GM21526 (cell line): ENCODE data around the gene AMDHD2.

Experiments
- ATAC-seq: cut with Tn5 transposase; IDR thresholded peaks from one replicate; pipeline ENCODE4 v1.9.1; 2021; ENCODE audit warnings: moderate library complexity; ENCODE audit not compliant: unreplicated experiment, low FRiP score

Gene AMDHD2

DNA sequence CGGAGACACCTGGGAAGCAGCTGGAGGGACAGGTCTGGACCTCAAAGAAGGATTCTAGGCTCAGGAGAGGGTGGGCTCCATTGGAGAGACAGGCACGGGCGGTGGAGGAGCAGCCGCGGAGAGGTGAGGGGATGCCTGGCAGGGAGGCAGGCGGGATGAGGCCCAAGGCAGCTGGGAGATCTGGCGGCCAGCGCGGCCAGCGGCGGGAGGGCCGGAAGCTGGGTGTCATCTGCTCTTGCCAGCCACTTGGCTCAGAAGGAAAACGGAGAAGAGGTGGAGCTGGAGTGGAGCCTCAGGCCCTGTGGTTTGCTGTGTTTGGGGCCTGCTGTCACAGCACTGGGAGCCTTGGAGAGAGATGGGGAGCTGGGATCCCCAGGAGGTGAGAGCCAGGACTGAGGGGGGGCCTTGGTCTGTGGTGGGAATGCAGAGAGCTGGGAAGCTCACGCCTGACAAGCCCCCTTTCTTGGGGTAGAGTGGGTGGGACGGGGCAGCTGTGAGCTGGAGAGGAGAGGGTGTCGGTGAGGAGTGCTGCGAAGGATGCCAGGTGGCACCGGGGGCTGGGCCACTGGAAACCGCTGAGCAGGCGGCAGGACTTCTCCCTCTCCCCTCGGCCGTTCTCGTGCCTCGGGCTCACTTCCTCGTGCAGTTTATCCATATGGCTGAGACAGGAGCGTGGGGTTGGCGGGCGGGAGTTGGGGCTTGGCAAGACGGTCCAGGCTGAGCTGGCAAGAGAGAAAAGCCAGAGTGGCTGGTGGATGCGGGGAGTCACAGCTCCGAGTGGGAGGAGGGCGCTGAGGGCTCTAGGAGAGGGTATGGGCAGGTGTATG is 37.2 kb upstream of the AMDHD2 start:
- ATAC-seq: no peak

- ATAC-seq: no peak
Observed at GRCh38 chr16:2483939-2484897, 36.0 kb upstream of the AMDHD2 start.

GRCh38 chr16:2484898-2485508 is 35.2 kb upstream of the AMDHD2 start:
- no peak for ATAC-seq

GRCh38 chr16:2485811-2486507 is 34.2 kb upstream of the AMDHD2 start:
- ATAC-seq: no peak

GRCh38 chr16:2486645-2487516 is 33.3 kb upstream of the AMDHD2 start:
- ATAC-seq: no peak

GRCh38 chr16:2487517-2487842 is 32.7 kb upstream of the AMDHD2 start:
- ATAC-seq: no peak

GRCh38 chr16:2487903-2488531 is 32.2 kb upstream of the AMDHD2 start:
- ATAC-seq: no peak

DNA sequence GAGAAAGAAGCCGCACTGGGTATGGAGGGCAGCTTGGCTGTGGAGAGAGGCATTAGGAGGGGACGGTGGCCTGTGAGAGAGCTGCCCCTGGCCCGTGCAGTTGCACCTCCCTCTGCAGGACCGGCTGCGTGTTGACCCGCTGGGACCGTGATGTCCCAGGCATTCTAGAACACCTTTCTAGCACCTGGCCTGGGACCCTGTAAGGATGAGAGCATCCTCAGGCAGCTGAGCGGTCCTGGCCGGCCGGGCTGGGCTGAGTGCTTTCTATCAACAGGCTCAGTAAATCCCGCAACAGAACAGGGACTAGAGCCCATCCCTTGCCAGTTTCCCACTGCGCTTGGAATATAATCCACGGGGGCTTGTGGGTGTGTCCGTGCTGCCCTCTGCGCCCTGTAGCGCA is 30.6 kb upstream of the AMDHD2 start:
- no peak for ATAC-seq

- ATAC-seq: no peak
Observed at GRCh38 chr16:2490190-2491105, 29.7 kb upstream of the AMDHD2 start.

DNA sequence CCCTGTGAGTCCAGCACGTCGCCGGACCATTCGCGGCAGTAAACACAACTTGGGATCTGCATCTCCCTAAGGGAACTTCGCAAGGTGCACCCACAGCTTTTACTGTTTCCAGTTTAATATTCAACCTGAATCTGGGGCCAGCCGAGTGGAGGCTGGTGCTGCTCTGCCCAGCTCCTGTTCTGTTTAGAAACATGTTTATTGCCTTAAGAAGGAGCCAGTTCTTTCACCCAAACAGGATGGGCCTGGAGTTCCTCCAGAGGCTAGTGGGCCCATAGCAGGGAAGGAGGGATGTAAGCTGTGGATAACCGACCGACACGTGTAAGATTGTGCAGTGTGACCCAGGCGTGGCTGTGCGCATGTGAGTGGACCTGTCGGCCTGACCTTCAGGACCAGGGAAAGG is 27.9 kb upstream of the AMDHD2 start:
- no peak for ATAC-seq

- ATAC-seq: no peak
Observed at GRCh38 chr16:2493605-2494004, 26.6 kb upstream of the AMDHD2 start.

GRCh38 chr16:2494616-2495015 is 25.6 kb upstream of the AMDHD2 start:
- no peak for ATAC-seq

- no peak for ATAC-seq
Observed at GRCh38 chr16:2495041-2495440, 25.1 kb upstream of the AMDHD2 start.

DNA sequence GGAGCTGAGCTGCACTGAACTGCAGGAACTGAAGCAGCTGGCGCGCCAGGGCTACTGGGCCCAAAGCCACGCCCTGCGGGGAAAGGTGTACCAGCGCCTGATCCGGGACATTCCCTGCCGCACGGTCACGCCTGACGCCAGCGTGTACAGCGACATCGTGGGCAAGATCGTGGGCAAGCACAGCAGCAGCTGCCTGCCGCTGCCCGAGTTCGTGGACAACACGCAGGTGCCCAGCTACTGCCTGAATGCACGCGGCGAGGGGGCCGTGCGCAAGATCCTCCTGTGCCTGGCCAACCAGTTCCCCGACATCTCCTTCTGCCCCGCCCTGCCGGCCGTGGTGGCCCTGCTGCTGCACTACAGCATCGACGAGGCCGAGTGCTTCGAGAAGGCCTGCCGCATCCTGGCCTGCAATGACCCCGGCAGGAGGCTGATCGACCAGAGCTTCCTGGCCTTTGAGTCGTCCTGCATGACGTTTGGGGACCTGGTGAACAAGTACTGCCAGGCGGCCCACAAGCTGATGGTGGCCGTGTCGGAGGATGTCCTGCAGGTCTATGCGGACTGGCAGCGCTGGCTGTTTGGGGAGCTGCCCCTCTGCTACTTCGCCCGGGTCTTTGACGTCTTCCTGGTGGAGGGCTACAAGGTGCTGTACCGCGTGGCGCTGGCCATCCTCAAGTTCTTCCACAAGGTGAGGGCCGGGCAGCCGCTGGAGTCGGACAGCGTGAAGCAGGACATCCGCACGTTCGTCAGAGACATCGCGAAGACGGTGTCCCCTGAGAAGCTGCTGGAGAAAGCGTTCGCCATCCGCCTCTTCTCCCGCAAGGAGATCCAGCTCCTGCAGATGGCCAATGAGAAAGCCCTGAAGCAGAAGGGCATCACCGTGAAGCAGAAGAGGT is 23.7 kb upstream of the AMDHD2 start:
- ATAC-seq: no peak

GRCh38 chr16:2497116-2497630 is 23.0 kb upstream of the AMDHD2 start:
- no peak for ATAC-seq

DNA sequence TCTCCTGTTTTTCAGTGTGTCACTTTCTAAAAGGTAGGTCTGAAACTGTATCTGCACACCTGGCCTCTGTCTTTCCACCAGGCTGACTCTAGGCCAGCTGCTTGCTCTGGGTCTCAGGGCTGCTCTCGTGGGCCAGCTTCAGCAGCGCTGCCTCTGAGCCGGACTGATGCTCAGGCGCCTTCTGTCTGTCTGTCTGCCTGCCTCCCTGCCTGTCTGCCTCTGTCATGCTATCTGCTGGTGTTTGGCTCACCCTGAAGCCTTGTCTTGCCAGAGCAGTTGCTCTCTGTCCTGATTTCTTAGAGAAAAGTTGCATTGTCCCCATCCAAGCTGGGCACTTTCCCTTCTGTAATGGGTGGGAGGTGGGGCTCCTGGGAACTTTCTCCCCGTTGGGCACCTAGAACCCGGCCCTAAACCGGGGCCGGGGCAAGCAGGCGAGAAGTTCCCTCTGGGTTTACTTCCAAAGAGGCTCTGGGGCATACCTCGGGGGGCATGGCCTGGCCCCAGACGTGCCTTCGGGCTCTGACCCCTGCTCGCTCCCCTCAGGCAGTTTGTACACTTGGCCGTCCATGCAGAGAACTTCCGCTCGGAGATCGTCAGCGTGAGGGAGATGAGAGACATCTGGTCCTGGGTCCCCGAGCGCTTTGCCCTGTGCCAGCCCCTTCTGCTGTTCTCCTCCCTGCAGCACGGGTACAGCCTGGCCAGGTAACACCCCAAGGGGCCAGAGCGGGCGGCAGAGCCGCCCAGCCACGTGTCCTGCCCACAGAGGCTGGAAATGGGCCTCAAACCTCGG is 22.3 kb upstream of the AMDHD2 start:
- no peak for ATAC-seq
